CD4-positive, alpha-beta memory T cell (primary cell): ENCODE results near the gene S100A1. TPM values are rescaled to one million over a fixed set of nuclear protein-coding genes. Genes with fewer than 3 reads are reported as not detected.
A peak's percentile ranks its signal among the peaks of the same experiment; 100 is the strongest.
"Not testable (repeated sequence)": the region's sequence is repeated elsewhere in the genome, so short reads cannot be mapped to it uniquely, and the experiment has no call there.

ENCODE experiments used
- CTCF ChIA-PET: fragments of 350-600 bp; sonication (Branson Sonifier 250); formaldehyde crosslinking; loops from one replicate; lab custom pipeline; 2021; ENCODE audit warnings: inconsistent platforms; ENCODE audit not compliant: partially characterized antibody; lab: Charles Lee
- POLR2A ChIA-PET: fragments of 350-600 bp; sonication (Branson Sonifier 250); formaldehyde crosslinking; loops from one replicate; lab custom pipeline; 2021; ENCODE audit not compliant: partially characterized antibody; lab: Charles Lee
- DNase-seq, 5 donors: peaks; one replicate each; pipeline versions ENCODE4 v3.0.0 to v3.0.0-alpha.2; 2020 to 2022; ENCODE audit warnings: mixed read lengths in 1 of 5
- H3K27ac ChIP-seq: one replicate; pipeline ENCODE4 v1.7.0; 2013; ENCODE audit warnings: low read depth, low read length
- H3K27me3 ChIP-seq: 2 replicates; pipeline ENCODE4 v1.7.0; 2013; ENCODE audit warnings: mild to moderate bottlenecking, low read length, moderate library complexity; ENCODE audit not compliant: insufficient read depth
- H3K36me3 ChIP-seq: 2 replicates; pipeline ENCODE4 v1.7.0; 2013; ENCODE audit warnings: mild to moderate bottlenecking, low read length, moderate library complexity; ENCODE audit not compliant: insufficient read depth
- H3K4me1 ChIP-seq: 2 replicates; pipeline ENCODE4 v1.7.0; 2013; ENCODE audit warnings: mild to moderate bottlenecking, low read length, moderate library complexity; ENCODE audit not compliant: insufficient read depth
- H3K4me3 ChIP-seq, 2 donors: one replicate each; pipeline ENCODE4 v1.7.0; 2013; ENCODE audit warnings: low read length in 2 of 2, mild to moderate bottlenecking in 1 of 2
- H3K9me3 ChIP-seq, 2 donors: one replicate each; pipeline ENCODE4 v1.7.0; 2013; ENCODE audit warnings: low read length in 2 of 2, control low read depth in 1 of 2; ENCODE audit not compliant: control insufficient read depth in 1 of 2
- H3K27ac Mint-ChIP-seq, 7 donors: one replicate each; pipeline ENCODE4 v1.8.0; 2020 to 2021; ENCODE audit warnings: mixed read lengths in 7 of 7, mild to moderate bottlenecking in 6 of 7, inconsistent platforms in 3 of 7, moderate library complexity in 3 of 7
- H3K27me3 Mint-ChIP-seq, 2 donors: one replicate each; pipeline ENCODE4 v1.8.0; 2020 to 2021; ENCODE audit warnings: mixed read lengths in 2 of 2
- H3K36me3 Mint-ChIP-seq, 2 donors: one replicate each; pipeline ENCODE4 v1.8.0; 2020 to 2021; ENCODE audit warnings: mixed read lengths in 2 of 2, inconsistent platforms in 1 of 2, mild to moderate bottlenecking in 1 of 2
- H3K4me1 Mint-ChIP-seq, 4 donors: one replicate each; pipeline ENCODE4 v1.8.0; 2020 to 2021; ENCODE audit warnings: mixed read lengths in 4 of 4, mild to moderate bottlenecking in 1 of 4
- H3K4me3 Mint-ChIP-seq, 8 donors: one replicate each; pipeline ENCODE4 v1.8.0; 2020 to 2021; ENCODE audit warnings: mixed read lengths in 8 of 8, mild to moderate bottlenecking in 7 of 8, moderate library complexity in 6 of 8, inconsistent platforms in 3 of 8
- H3K9me3 Mint-ChIP-seq, 8 donors: one replicate each; pipeline ENCODE4 v1.8.0; 2020 to 2021; ENCODE audit warnings: mixed read lengths in 8 of 8, mild to moderate bottlenecking in 5 of 8, inconsistent platforms in 3 of 8, moderate library complexity in 1 of 8
- intact Hi-C: fragments of 100-400 bp; cut with micrococcal nuclease; formaldehyde crosslinking; loops from one replicate; pipeline ENCODE4 v1.15.1; 2023
- polyA plus RNA-seq, 2 donors: library from polyadenylated mRNA; unstranded; fragments of 300-500 nt; fragmentation: Illumina TruSeq; gene quantifications; one replicate each; pipeline ENCODE4 v1.2.3, GENCODE V29; 2021
- total RNA-seq, 2 experiments: library from RNA; stranded (reverse); gene quantifications; one replicate each; pipeline ENCODE4 v1.2.3, GENCODE V29; 2021

S100A1 gene
- total and polyA plus RNA-seq, 4 experiments from 2014 or later, result not detected

- Histone ChIP-seq H3K27ac (no peak overlapping the region), H3K36me3 (no peaks in the 10 kb centered on the region), H3K4me1 (no peaks in the 10 kb centered on the region), H3K9me3 (no peaks in the 10 kb centered on the region), H3K27me3 (no peaks in the 10 kb centered on the region), H3K4me3 (no peak overlapping the region)
- intact Hi-C loops, result no loop called here
- H3K27ac Mint-ChIP-seq, result peak overlapping the region in 1 of 7 donors; percentile 11
- no peak overlapping the region for H3K4me3 Mint-ChIP-seq
- H3K9me3 Mint-ChIP-seq, result no peaks in the 10 kb centered on the region
- CTCF ChIA-PET, result interaction anchor here (2.0 kb wide), 1 partner anchor 14 kb away, joined by 7 read pairs; no protein-coding TSS in a partner anchor
- POLR2A ChIA-PET, result no interaction called here
- no peaks in the 10 kb centered on the region for H3K4me1 Mint-ChIP-seq
- no peak for DNase-seq
- peaks cover 1 to 3% of the 10 kb centered on the region in 2 donors for H3K27me3 Mint-ChIP-seq
- no peaks in the 10 kb centered on the region for H3K36me3 Mint-ChIP-seq
Observed at GRCh38 chr1:153586347-153586746, 41.9 kb upstream of the S100A1 start.

- CTCF ChIA-PET, result interaction anchor here (0.9 to 2.0 kb wide), 2 partner anchors 15 to 77 kb away, joined by 3 to 7 read pairs; no protein-coding TSS in a partner anchor
- Histone ChIP-seq H3K36me3 (no peaks in the 10 kb centered on the region), H3K27ac (no peak overlapping the region), H3K4me1 (no peaks in the 10 kb centered on the region), H3K4me3 (no peak overlapping the region), H3K9me3 (no peaks in the 10 kb centered on the region), H3K27me3 (no peaks in the 10 kb centered on the region)
- Mint-ChIP-seq H3K4me3 (no peak overlapping the region), H3K36me3 (no peaks in the 10 kb centered on the region), H3K27ac (no peak overlapping the region), H3K27me3 (peaks cover 1 to 3% of the 10 kb centered on the region in 2 donors), H3K9me3 (no peaks in the 10 kb centered on the region), H3K4me1 (no peaks in the 10 kb centered on the region)
- no peak for DNase-seq
- intact Hi-C loops, result no loop called here
- POLR2A ChIA-PET, result no interaction called here
Observed at GRCh38 chr1:153587314-153587713, 40.9 kb upstream of the S100A1 start.

GRCh38 chr1:153588033-153588432 is 40.2 kb upstream of the S100A1 start:
- intact Hi-C loops, result not testable (repeated sequence)
- CTCF ChIA-PET, result interaction anchor here (0.9 to 2.0 kb wide), 4 partner anchors 10 to 78 kb away, joined by 3 to 7 read pairs (median 4); no protein-coding TSS in a partner anchor

GRCh38 chr1:153588482-153588881 is 39.8 kb upstream of the S100A1 start:
- Histone ChIP-seq H3K4me3 (no peak overlapping the region), H3K27me3 (no peaks in the 10 kb centered on the region), H3K4me1 (no peaks in the 10 kb centered on the region), H3K36me3 (no peaks in the 10 kb centered on the region), H3K27ac (no peak overlapping the region), H3K9me3 (no peaks in the 10 kb centered on the region)
- Mint-ChIP-seq H3K27ac (no peak overlapping the region), H3K9me3 (no peaks in the 10 kb centered on the region), H3K4me3 (no peak overlapping the region), H3K4me1 (no peaks in the 10 kb centered on the region), H3K27me3 (peaks cover 1 to 3% of the 10 kb centered on the region in 2 donors), H3K36me3 (no peaks in the 10 kb centered on the region)
- ChIA-PET POLR2A (no interaction called here), CTCF (interaction anchor here (1.3 to 1.4 kb wide), 2 partner anchors 11 to 30 kb away, joined by 3 to 4 read pairs; no protein-coding TSS in a partner anchor)
- intact Hi-C loops, result no loop called here
- no peak for DNase-seq

More at GRCh38 chr1:153588033-153588432, 40.2 kb upstream of the S100A1 start:
- H3K27ac Mint-ChIP-seq, H3K4me1 Mint-ChIP-seq, H3K27me3 ChIP-seq, POLR2A ChIA-PET, H3K36me3 Mint-ChIP-seq, H3K27me3 Mint-ChIP-seq, H3K27ac ChIP-seq, H3K4me3 ChIP-seq, H3K9me3 Mint-ChIP-seq, H3K36me3 ChIP-seq, DNase-seq, H3K4me3 Mint-ChIP-seq, H3K4me1 ChIP-seq, H3K9me3 ChIP-seq: not testable (repeated sequence)

- H3K9me3 ChIP-seq, result no peaks in the 10 kb centered on the region
- Mint-ChIP-seq H3K4me1 (peaks cover 0 to 3% (median 2%) of the 10 kb centered on the region in 4 donors), H3K9me3 (no peaks in the 10 kb centered on the region), H3K4me3 (no peak overlapping the region), H3K27ac (no peak overlapping the region), H3K27me3 (no peaks in the 10 kb centered on the region), H3K36me3 (no peaks in the 10 kb centered on the region)
- H3K36me3 ChIP-seq, result no peaks in the 10 kb centered on the region
- no peak overlapping the region for H3K4me3 ChIP-seq
- intact Hi-C loops, result no loop called here
- ChIA-PET POLR2A (no interaction called here), CTCF (interaction anchor here (0.7 to 1.4 kb wide), 5 partner anchors 17 to 98 kb away, joined by 3 to 5 read pairs (median 4); partner anchors contain the start of gene S100A14)
- no peaks in the 10 kb centered on the region for H3K27me3 ChIP-seq
- no peaks in the 10 kb centered on the region for H3K4me1 ChIP-seq
- DNase-seq, result no peak
- H3K27ac ChIP-seq, result no peak overlapping the region
Observed at GRCh38 chr1:153592748-153593147, 35.5 kb upstream of the S100A1 start.

- Histone ChIP-seq H3K36me3 (no peaks in the 10 kb centered on the region), H3K9me3 (no peaks in the 10 kb centered on the region), H3K4me1 (peaks cover 7% of the 10 kb centered on the region), H3K4me3 (no peak overlapping the region), H3K27ac (no peak overlapping the region), H3K27me3 (no peaks in the 10 kb centered on the region)
- no peak for DNase-seq
- H3K4me3 Mint-ChIP-seq, result no peak overlapping the region
- ChIA-PET CTCF (interaction anchor here (1.9 kb wide), 1 partner anchor 20 kb away, joined by 7 read pairs; no protein-coding TSS in a partner anchor), POLR2A (no interaction called here)
- no peaks in the 10 kb centered on the region for H3K36me3 Mint-ChIP-seq
- H3K27me3 Mint-ChIP-seq, result no peaks in the 10 kb centered on the region
- peaks cover 0 to 16% (median 4%) of the 10 kb centered on the region in 4 donors for H3K4me1 Mint-ChIP-seq
- intact Hi-C loops, result no loop called here
- peak overlapping the region in 4 of 7 donors; percentile 7 to 65 (median 18) for H3K27ac Mint-ChIP-seq
- H3K9me3 Mint-ChIP-seq, result no peaks in the 10 kb centered on the region
Observed at GRCh38 chr1:153597206-153597605, 31.0 kb upstream of the S100A1 start.

- CTCF ChIA-PET, result interaction anchor here (1.9 kb wide), 1 partner anchor 19 kb away, joined by 7 read pairs; no protein-coding TSS in a partner anchor
- Mint-ChIP-seq H3K36me3 (no peaks in the 10 kb centered on the region), H3K27me3 (no peaks in the 10 kb centered on the region), H3K4me1 (peaks cover 0 to 16% (median 5%) of the 10 kb centered on the region in 4 donors), H3K9me3 (no peaks in the 10 kb centered on the region), H3K4me3 (no peak overlapping the region), H3K27ac (peak overlapping the region in 3 of 7 donors; percentile 56 to 88 (median 68))
- intact Hi-C loops, result no loop called here
- Histone ChIP-seq H3K4me3 (no peak overlapping the region), H3K27ac (no peak overlapping the region), H3K36me3 (no peaks in the 10 kb centered on the region), H3K27me3 (no peaks in the 10 kb centered on the region), H3K9me3 (no peaks in the 10 kb centered on the region), H3K4me1 (peaks cover 7% of the 10 kb centered on the region)
- POLR2A ChIA-PET, result no interaction called here
- no peak for DNase-seq
Observed at GRCh38 chr1:153598309-153599172, 29.7 kb upstream of the S100A1 start.
